PC-9 (cell line): ENCODE results near the gene OR10A4. TPM values are rescaled to one million over a fixed set of nuclear protein-coding genes. Genes with fewer than 3 reads are reported as not detected.
"Not testable (repeated sequence)": the region's sequence is repeated elsewhere in the genome, so short reads cannot be mapped to it uniquely, and the experiment has no call there.

ENCODE experiments used
- BruUV-seq: library from RNA; stranded (reverse); fragments of 400-500 nt; replicated peaks from 2 replicates; lab custom pipeline; 2021; lab: Mats Ljungman, UMichigan
- CTCF ChIA-PET: fragments of 300-600 bp; sonication (Branson Sonifier 250); formaldehyde crosslinking; loops from one replicate; lab custom pipeline; 2022; ENCODE audit warnings: antibody characterized with exemption; lab: Charles Lee
- POLR2A ChIA-PET: fragments of 300-600 bp; sonication (Branson Sonifier 250); formaldehyde crosslinking; loops from one replicate; lab custom pipeline; 2022; ENCODE audit warnings: antibody characterized with exemption; ENCODE audit not compliant: unreplicated experiment; lab: Charles Lee
- DNase-seq, 2 experiments: peaks; one replicate each; pipeline versions ENCODE4 v3.0.0 to v3.0.0-alpha.2; 2015 to 2022; ENCODE audit warnings: mixed read lengths in 1 of 2
- H2AFZ ChIP-seq: fragments of 200-600 bp; sonication (generic); 2 replicates; pipeline ENCODE4 v1.8.1; 2017; ENCODE audit warnings: antibody characterized with exemption
- H3F3A ChIP-seq: fragments of 200-600 bp; sonication (generic); 2 replicates; pipeline ENCODE4 v1.8.1; 2017; ENCODE audit warnings: antibody characterized with exemption, mild to moderate bottlenecking, low read depth; ENCODE audit not compliant: insufficient read depth
- H3K27ac ChIP-seq: fragments of 200-600 bp; sonication (generic); 2 replicates; pipeline ENCODE4 v1.6.1; 2016; ENCODE audit warnings: mixed run types
- H3K27me3 ChIP-seq: fragments of 200-600 bp; sonication (generic); 2 replicates; pipeline ENCODE4 v1.6.1; 2016; ENCODE audit warnings: low read depth, mixed run types; ENCODE audit not compliant: insufficient read depth
- H3K36me3 ChIP-seq: fragments of 200-600 bp; sonication (generic); 2 replicates; pipeline ENCODE4 v1.6.1; 2016; ENCODE audit warnings: low read depth, mixed run types
- H3K4me1 ChIP-seq: fragments of 200-600 bp; sonication (generic); replicated peaks from 2 replicates; pipeline ENCODE4 v1.6.1; 2016; ENCODE audit warnings: mixed run types; ENCODE audit not compliant: insufficient read depth
- H3K4me2 ChIP-seq: fragments of 200-600 bp; sonication (generic); 2 replicates; pipeline ENCODE4 v1.6.1; 2017; ENCODE audit warnings: mixed run types
- H3K4me3 ChIP-seq: fragments of 200-600 bp; sonication (generic); 2 replicates; pipeline ENCODE4 v1.6.1; 2016; ENCODE audit warnings: mixed run types
- H3K79me2 ChIP-seq: fragments of 200-600 bp; sonication (generic); 2 replicates; pipeline ENCODE4 v1.6.1; 2017; ENCODE audit warnings: low read depth, mixed run types
- H3K9me2 ChIP-seq: fragments of 200-600 bp; sonication (generic); 2 replicates; pipeline ENCODE4 v1.8.1; 2017; ENCODE audit warnings: mild to moderate bottlenecking; ENCODE audit not compliant: insufficient read depth
- H3K9me3 ChIP-seq: fragments of 200-600 bp; sonication (generic); 2 replicates; pipeline ENCODE4 v1.8.1; 2016; ENCODE audit warnings: low read depth; ENCODE audit not compliant: insufficient read depth
- H4K20me1 ChIP-seq: fragments of 200-600 bp; sonication (generic); 2 replicates; pipeline ENCODE4 v1.8.1; 2017; ENCODE audit not compliant: insufficient read depth
- CTCF ChIP-seq: fragments of 200-600 bp; sonication (generic); conservative IDR thresholded peaks from 2 replicates; pipeline ENCODE4 v1.6.1; 2017; ENCODE audit warnings: mixed run types, antibody characterized with exemption, mild to moderate bottlenecking, moderate library complexity
- EZH2 ChIP-seq: fragments of 200-600 bp; sonication (generic); IDR thresholded peaks from 2 replicates; pipeline ENCODE4 v1.8.0; 2017; ENCODE audit warnings: antibody characterized with exemption, low read depth
- intact Hi-C: fragments of 100-400 bp; cut with micrococcal nuclease; formaldehyde crosslinking; loops from one replicate; pipeline ENCODE4 v1.10.0; 2022; ENCODE audit not compliant: unreplicated experiment
- total RNA-seq: library from RNA; stranded (reverse); gene quantifications from 2 replicates; pipeline ENCODE4 v1.2.3, GENCODE V29; 2021

Gene OR10A4
- total RNA-seq, 1 experiment from 2014 or later: not detected

- H3K9me3 ChIP-seq: no peaks in the 10 kb centered on the region
- no peak overlapping the region for H3K27ac ChIP-seq
- TF ChIP-seq EZH2 (no peak), CTCF (no peak)
- H3K4me1 ChIP-seq: no peaks in the 10 kb centered on the region
- BruUV-seq: no TSS peak
- H4K20me1 ChIP-seq: no peaks in the 10 kb centered on the region
- ChIA-PET CTCF (no interaction called here), POLR2A (no interaction called here)
- no peaks in the 10 kb centered on the region for H3K36me3 ChIP-seq
- H3K27me3 ChIP-seq: no peaks in the 10 kb centered on the region
- no peak overlapping the region for H2AFZ ChIP-seq
- H3F3A ChIP-seq: no peaks in the 10 kb centered on the region
- DNase-seq: no peak
- intact Hi-C loops: no loop called here
- H3K4me3 ChIP-seq: no peak overlapping the region
- no peak overlapping the region for H3K4me2 ChIP-seq
- H3K9me2 ChIP-seq: no peaks in the 10 kb centered on the region
- H3K79me2 ChIP-seq: no peaks in the 10 kb centered on the region
Observed at GRCh38 chr11:6844356-6844755, 32.1 kb upstream of the OR10A4 start.

DNA sequence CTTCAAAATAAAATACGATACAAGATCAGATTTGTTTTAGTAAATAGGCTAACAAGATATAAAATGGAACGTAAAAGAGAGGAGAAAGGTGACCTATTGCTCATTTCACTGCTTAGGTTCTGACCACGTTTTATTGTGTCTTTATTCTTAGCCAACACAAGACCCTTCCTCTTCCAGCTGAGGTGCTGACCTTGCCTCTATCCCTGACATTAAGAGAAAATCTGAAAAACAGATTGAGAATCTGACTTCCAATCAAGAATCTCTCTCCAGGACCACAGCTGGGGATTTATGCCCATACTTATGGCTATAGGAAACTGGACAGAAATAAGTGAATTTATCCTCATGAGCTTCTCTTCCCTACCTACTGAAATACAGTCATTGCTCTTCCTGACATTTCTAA, 31.0 kb upstream of the OR10A4 start, which contains the start of gene OR10A5:
OR10A5 (plus strand) TSS at position 301 of the 400 bp plus-strand sequence; CDS start at position 301, 0 bp downstream.
- no peaks in the 10 kb centered on the region for H3K79me2 ChIP-seq
- no peaks in the 10 kb centered on the region for H3K4me1 ChIP-seq
- no peak within 1 kb of the TSS for H3K27ac ChIP-seq
- H3F3A ChIP-seq: no peaks in the 10 kb centered on the region
- H3K9me2 ChIP-seq: no peaks in the 10 kb centered on the region
- ChIA-PET POLR2A (no interaction called here), CTCF (no interaction called here)
- TF ChIP-seq EZH2 (no peak), CTCF (no peak)
- no peaks in the 10 kb centered on the region for H4K20me1 ChIP-seq
- intact Hi-C loops: no loop called here
- BruUV-seq: no TSS peak
- H2AFZ ChIP-seq: no peak within 1 kb of the TSS
- H3K36me3 ChIP-seq: no peaks in the 10 kb centered on the region
- no peaks in the 10 kb centered on the region for H3K27me3 ChIP-seq
- no peaks in the 10 kb centered on the region for H3K9me3 ChIP-seq
- no peak within 1 kb of the TSS for H3K4me2 ChIP-seq
- no peak for DNase-seq
- no peak within 1 kb of the TSS for H3K4me3 ChIP-seq

GRCh38 chr11:6850526-6850925, 25.9 kb upstream of the OR10A4 start:
- Histone ChIP-seq H3K4me3 (no peak overlapping the region), H3K4me2 (no peak overlapping the region), H3K4me1 (no peaks in the 10 kb centered on the region), H3K36me3 (no peaks in the 10 kb centered on the region), H3K27me3 (no peaks in the 10 kb centered on the region), H4K20me1 (no peaks in the 10 kb centered on the region), H3K9me3 (no peaks in the 10 kb centered on the region), H3K9me2 (no peaks in the 10 kb centered on the region), H3F3A (no peaks in the 10 kb centered on the region), H2AFZ (no peak overlapping the region), H3K27ac (no peak overlapping the region), H3K79me2 (no peaks in the 10 kb centered on the region)
- ChIA-PET POLR2A (no interaction called here), CTCF (no interaction called here)
- no TSS peak for BruUV-seq
- no peak for DNase-seq
- TF ChIP-seq EZH2 (no peak), CTCF (no peak)
- intact Hi-C loops: no loop called here

DNA sequence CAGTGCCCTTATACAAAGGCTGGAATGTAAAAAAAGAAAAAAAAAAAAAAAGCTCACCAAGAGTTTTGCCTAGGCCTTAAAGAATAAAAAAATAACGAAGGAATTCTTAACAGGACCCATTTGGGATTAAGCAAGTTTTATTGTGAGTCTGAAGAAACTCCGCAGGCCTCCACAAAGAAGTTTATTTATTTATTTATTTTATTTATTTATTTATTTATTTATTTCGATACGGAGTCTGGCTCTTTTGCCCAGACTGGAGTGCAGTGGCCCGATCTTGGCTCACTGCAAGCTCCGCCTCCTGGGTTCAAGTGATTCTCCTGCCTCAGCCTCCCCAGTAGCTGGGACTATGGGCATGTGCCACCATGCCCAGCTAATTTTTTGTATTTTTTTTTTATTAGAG, 21.6 kb upstream of the OR10A4 start:
- H3K79me2 ChIP-seq, H3K9me3 ChIP-seq, H2AFZ ChIP-seq, BruUV-seq, H3K36me3 ChIP-seq, intact Hi-C loops, H3K4me1 ChIP-seq, H3F3A ChIP-seq, H3K9me2 ChIP-seq, H3K27ac ChIP-seq, H4K20me1 ChIP-seq, CTCF ChIA-PET, H3K4me2 ChIP-seq, DNase-seq, POLR2A ChIA-PET, H3K4me3 ChIP-seq, H3K27me3 ChIP-seq: not testable (repeated sequence)
